SK-N-SH (cell line): ENCODE measurements around the gene UPK3B. TPM values are rescaled to one million over a fixed set of nuclear protein-coding genes. Genes with fewer than 3 reads are reported as not detected.
"Not testable (repeated sequence)": the region's sequence is repeated elsewhere in the genome, so short reads cannot be mapped to it uniquely, and the experiment has no call there.

Source experiments
- CTCF ChIA-PET: fragments of 300-600, 350-600 bp; formaldehyde crosslinking; extraction: SDS; loops from one replicate; lab custom pipeline; 2021; lab: Yijun Ruan, JAX
- POLR2A ChIA-PET: fragments of 350-600 bp; sonication (Branson Sonifier 250); formaldehyde crosslinking; extraction: SDS; loops from one replicate; lab custom pipeline; 2020; ENCODE audit warnings: antibody characterized with exemption, inconsistent platforms; lab: Yijun Ruan, JAX
- DNase-seq: peaks from one replicate; pipeline ENCODE4 v3.0.0; 2012
- H2AFZ ChIP-seq: fragments of 200-600 bp; sonication (generic); 2 replicates; pipeline ENCODE4 v1.8.1; 2016; ENCODE audit warnings: antibody characterized with exemption, mild to moderate bottlenecking, low read depth
- H3F3A ChIP-seq: fragments of 200-600 bp; sonication (generic); replicated peaks from 2 replicates; pipeline ENCODE3; 2016; ENCODE audit warnings: antibody characterized with exemption, mild to moderate bottlenecking; ENCODE audit not compliant: insufficient read depth
- H3K27ac ChIP-seq, 2 experiments: fragments of 200-500 bp in 1 of 2; fragments of 200-600 bp in 1 of 2; sonication (Bioruptor generic) in 1 of 2; sonication (generic), shearing (Covaris generic) in 1 of 2; 2 replicates each; pipeline versions ENCODE4 v1.5.1 to v1.6.1; 2014 to 2016; ENCODE audit warnings: low read depth in 2 of 2, inconsistent platforms in 1 of 2, low read length in 1 of 2, mild to moderate bottlenecking in 1 of 2, mixed read lengths in 1 of 2
- H3K27me3 ChIP-seq: fragments of 200-600 bp; sonication (generic), shearing (Covaris generic); 2 replicates; pipeline ENCODE4 v1.6.1; 2016; ENCODE audit warnings: mixed run types; ENCODE audit not compliant: insufficient read depth
- H3K36me3 ChIP-seq, 2 experiments: fragments of 200-500 bp in 1 of 2; fragments of 200-600 bp in 1 of 2; sonication (Bioruptor generic) in 1 of 2; sonication (generic) in 1 of 2; replicated peaks in 1 of 2; 2 replicates each; pipeline versions ENCODE3 to v1.5.1; 2014 to 2016; ENCODE audit warnings: low read length in 1 of 2, mild to moderate bottlenecking in 1 of 2; ENCODE audit not compliant: insufficient read depth in 2 of 2, control insufficient read depth in 1 of 2
- H3K4me1 ChIP-seq, 2 experiments: fragments of 200-500 bp in 1 of 2; fragments of 200-600 bp in 1 of 2; sonication (Bioruptor generic) in 1 of 2; sonication (generic), shearing (Covaris generic) in 1 of 2; 2 replicates each; pipeline versions ENCODE4 v1.5.1 to v1.6.1; 2014 to 2016; ENCODE audit warnings: low read depth in 1 of 2, low read length in 1 of 2, mixed run types in 1 of 2; ENCODE audit not compliant: insufficient read depth in 2 of 2, control insufficient read depth in 1 of 2
- H3K4me2 ChIP-seq: fragments of 200-600 bp; sonication (generic), shearing (Covaris generic); 2 replicates; pipeline ENCODE4 v1.6.1; 2017; ENCODE audit warnings: mixed run types
- H3K4me3 ChIP-seq, 2 experiments: fragments of 200-500 bp in 1 of 2; fragments of 200-600 bp in 1 of 2; sonication (Bioruptor generic) in 1 of 2; sonication (generic), shearing (Covaris generic) in 1 of 2; 2 replicates each; pipeline versions ENCODE4 v1.5.1 to v1.8.1; 2014 to 2016; ENCODE audit warnings: low read depth in 2 of 2, inconsistent platforms in 1 of 2, low read length in 1 of 2, mild to moderate bottlenecking in 1 of 2, mixed read lengths in 1 of 2, moderate library complexity in 1 of 2
- H3K79me2 ChIP-seq: fragments of 200-600 bp; sonication (generic); 2 replicates; pipeline ENCODE4 v1.8.1; 2017; ENCODE audit warnings: mild to moderate bottlenecking; ENCODE audit not compliant: insufficient read depth
- H3K9ac ChIP-seq: fragments of 200-600 bp; sonication (generic); 2 replicates; pipeline ENCODE4 v1.6.1; 2017; ENCODE audit warnings: mixed run types
- H3K9me2 ChIP-seq: fragments of 200-600 bp; sonication (generic); 2 replicates; pipeline ENCODE4 v1.6.1; 2017; ENCODE audit warnings: mixed run types
- H3K9me3 ChIP-seq: fragments of 200-600 bp; sonication (generic); 2 replicates; pipeline ENCODE4 v1.6.1; 2017; ENCODE audit warnings: mixed run types, mild to moderate bottlenecking, moderate library complexity
- H4K20me1 ChIP-seq: fragments of 200-600 bp; sonication (generic); 2 replicates; pipeline ENCODE4 v1.6.1; 2017; ENCODE audit warnings: mild to moderate bottlenecking, mixed run types; ENCODE audit not compliant: insufficient read depth
- CHD2 ChIP-seq: fragments of 150-350 bp; IDR thresholded peaks from 2 replicates; pipeline ENCODE4 v1.6.1; 2018; ENCODE audit warnings: low read length; ENCODE audit not compliant: partially characterized antibody
- EP300 ChIP-seq, 2 experiments: IDR thresholded peaks; 2 replicates each; pipeline versions ENCODE4 v1.4.0 to v1.6.1; 2012; ENCODE audit warnings: borderline replicate concordance in 1 of 2, low read depth in 1 of 2, low read length in 1 of 2
- FOSL2 ChIP-seq: IDR thresholded peaks from 2 replicates; pipeline ENCODE4 v1.4.0; 2012; ENCODE audit warnings: low read depth, mild to moderate bottlenecking, moderate library complexity, borderline replicate concordance
- RCOR1 ChIP-seq: fragments of 150-350 bp; IDR thresholded peaks from 2 replicates; pipeline ENCODE4 v1.6.1; 2017; ENCODE audit warnings: antibody characterized with exemption, low read length
- YY1 ChIP-seq: IDR thresholded peaks from 2 replicates; pipeline ENCODE4 v1.4.0; 2012; ENCODE audit warnings: low read depth, mild to moderate bottlenecking
- WGBS: methylation state at CpG from one replicate; pipeline ENCODE4 v1.1.6; 2017; ENCODE audit warnings: low lambda C conversion rate; 5-methylcytosine and 5-hydroxymethylcytosine counted together
- polyA plus RNA-seq, 3 experiments: library from polyadenylated mRNA; depleted of rRNA; stranded (reverse); fragments of >200 nt; gene quantifications; 2 replicates each; pipeline ENCODE4 v1.2.3, GENCODE V29; 2012
- TF ChIP-seq, protein P1 (sequence below): fragments of 150-350 bp; IDR thresholded peaks from 2 replicates; pipeline ENCODE4 v1.6.1; 2017; ENCODE audit warnings: antibody characterized with exemption, low read length, low read depth, borderline replicate concordance
- TF ChIP-seq, protein P2 (sequence below): fragments of 200-600 bp; sonication (generic); IDR thresholded peaks from 2 replicates; pipeline ENCODE4 v1.6.1; 2017; ENCODE audit warnings: antibody characterized with exemption, mild to moderate bottlenecking, moderate library complexity

Gene UPK3B
- polyA plus RNA-seq, 1 of the 3 experiments (the other 2 are of a cell fraction) = not detected

DNA sequence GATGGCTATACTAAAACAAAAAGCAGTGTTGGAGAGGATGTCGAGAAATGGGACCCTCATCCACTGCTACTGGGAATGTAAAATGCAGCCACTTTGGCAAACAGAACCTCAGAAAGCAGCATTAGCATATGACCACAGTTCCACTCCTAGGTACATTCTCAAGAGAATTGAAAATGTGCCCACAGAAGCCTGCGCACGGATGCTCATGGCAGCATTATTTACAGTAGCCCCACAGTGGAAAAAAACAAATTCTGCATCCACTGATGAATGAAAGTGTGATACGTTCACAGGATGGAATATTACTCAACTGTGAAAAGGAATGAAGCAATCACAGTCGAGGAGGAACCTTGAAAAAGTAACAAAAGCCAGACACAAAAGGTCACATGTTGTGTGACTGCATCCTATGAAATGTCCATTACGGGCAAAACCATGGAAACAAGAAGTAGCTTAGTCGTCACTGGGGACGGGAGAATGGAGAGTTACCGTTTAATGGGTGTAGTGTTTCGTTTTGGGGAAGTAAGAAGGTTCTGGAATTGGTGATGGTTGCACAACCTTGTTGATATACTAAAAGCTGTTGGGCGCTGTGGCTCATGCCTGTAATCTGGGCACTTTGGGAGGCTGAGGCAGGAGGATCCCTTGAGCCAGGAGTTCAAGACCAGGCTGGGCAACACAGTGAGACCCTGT, 2.5 kb upstream of the UPK3B start:
- no peak for TF ChIP-seq EP300 (IDR thresholded peaks at IDR 0.05; ENCODE audit: borderline replicate concordance in 1 of 2, low read depth in 1 of 2, low read length in 1 of 2)
- no peak for TF ChIP-seq RCOR1
- TF ChIP-seq, protein P1, sequence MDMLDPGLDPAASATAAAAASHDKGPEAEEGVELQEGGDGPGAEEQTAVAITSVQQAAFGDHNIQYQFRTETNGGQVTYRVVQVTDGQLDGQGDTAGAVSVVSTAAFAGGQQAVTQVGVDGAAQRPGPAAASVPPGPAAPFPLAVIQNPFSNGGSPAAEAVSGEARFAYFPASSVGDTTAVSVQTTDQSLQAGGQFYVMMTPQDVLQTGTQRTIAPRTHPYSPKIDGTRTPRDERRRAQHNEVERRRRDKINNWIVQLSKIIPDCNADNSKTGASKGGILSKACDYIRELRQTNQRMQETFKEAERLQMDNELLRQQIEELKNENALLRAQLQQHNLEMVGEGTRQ = no peak
- TF ChIP-seq CHD2 = no peak
- no peak for TF ChIP-seq FOSL2
- no peak for TF ChIP-seq YY1
- TF ChIP-seq, protein P2, sequence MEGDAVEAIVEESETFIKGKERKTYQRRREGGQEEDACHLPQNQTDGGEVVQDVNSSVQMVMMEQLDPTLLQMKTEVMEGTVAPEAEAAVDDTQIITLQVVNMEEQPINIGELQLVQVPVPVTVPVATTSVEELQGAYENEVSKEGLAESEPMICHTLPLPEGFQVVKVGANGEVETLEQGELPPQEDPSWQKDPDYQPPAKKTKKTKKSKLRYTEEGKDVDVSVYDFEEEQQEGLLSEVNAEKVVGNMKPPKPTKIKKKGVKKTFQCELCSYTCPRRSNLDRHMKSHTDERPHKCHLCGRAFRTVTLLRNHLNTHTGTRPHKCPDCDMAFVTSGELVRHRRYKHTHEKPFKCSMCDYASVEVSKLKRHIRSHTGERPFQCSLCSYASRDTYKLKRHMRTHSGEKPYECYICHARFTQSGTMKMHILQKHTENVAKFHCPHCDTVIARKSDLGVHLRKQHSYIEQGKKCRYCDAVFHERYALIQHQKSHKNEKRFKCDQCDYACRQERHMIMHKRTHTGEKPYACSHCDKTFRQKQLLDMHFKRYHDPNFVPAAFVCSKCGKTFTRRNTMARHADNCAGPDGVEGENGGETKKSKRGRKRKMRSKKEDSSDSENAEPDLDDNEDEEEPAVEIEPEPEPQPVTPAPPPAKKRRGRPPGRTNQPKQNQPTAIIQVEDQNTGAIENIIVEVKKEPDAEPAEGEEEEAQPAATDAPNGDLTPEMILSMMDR = no peak
- H3K9ac ChIP-seq = no peak overlapping the region
- no peaks in the 10 kb centered on the region for H3K27me3 ChIP-seq
- DNase-seq = no peak
- no peaks in the 10 kb centered on the region for H3F3A ChIP-seq
- no peak overlapping the region for H3K4me2 ChIP-seq
- H3K4me1 ChIP-seq = peaks cover 0 to 7% of the 10 kb centered on the region in 2 experiments; a peak in 1 of 4 replicates
- H3K79me2 ChIP-seq = no peaks in the 10 kb centered on the region
- no peak overlapping the region for H3K4me3 ChIP-seq
- 85% methylated on average over 11 of the region's 11 CpGs for WGBS
- H2AFZ ChIP-seq = no peak overlapping the region
- H3K9me2 ChIP-seq = no peaks in the 10 kb centered on the region
- no peaks in the 10 kb centered on the region for H4K20me1 ChIP-seq
- no peaks in the 10 kb centered on the region for H3K9me3 ChIP-seq
- no peak overlapping the region for H3K27ac ChIP-seq
- H3K36me3 ChIP-seq = peaks cover 0 to 2% of the 10 kb centered on the region in 2 experiments
- ChIA-PET POLR2A (no interaction called here), CTCF (interaction anchor here (1.0 kb wide), 1 partner anchor 330 kb away, joined by 3 read pairs; no protein-coding TSS in a partner anchor)

DNA sequence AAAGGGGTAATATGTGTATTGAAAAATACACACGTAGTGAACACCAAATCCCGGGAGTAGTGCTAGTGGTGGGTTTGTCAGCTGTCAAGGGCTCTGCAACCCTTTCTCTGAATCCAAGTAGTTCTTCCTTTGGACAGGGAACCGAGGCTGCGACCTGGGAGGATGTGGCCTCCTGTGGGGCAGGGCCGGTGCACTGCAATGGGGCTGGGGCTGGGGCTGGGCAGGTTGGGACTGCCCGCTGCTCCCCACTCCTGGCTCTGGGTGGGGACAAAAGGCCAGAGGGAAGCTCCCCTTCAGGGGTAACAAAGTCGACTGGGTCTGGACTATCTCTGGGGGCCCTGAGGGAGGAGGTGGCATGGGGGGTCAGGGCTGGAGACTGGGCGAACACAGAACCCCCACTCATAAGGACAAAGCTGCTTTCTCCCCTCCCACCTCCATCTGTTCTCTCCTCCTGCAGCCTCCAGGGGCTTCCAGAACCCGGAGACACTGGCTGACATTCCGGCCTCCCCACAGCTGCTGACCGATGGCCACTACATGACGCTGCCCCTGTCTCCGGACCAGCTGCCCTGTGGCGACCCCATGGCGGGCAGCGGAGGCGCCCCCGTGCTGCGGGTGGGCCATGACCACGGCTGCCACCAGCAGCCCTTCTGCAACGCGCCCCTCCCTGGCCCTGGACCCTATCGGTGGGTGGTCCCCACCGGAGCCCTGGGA, 1.0 kb downstream of the UPK3B start:
- H3K9me2 ChIP-seq, H3K4me3 ChIP-seq, H3K79me2 ChIP-seq, H3K27me3 ChIP-seq, H3F3A ChIP-seq, H3K27ac ChIP-seq, DNase-seq, H3K9ac ChIP-seq, H3K4me2 ChIP-seq, H3K36me3 ChIP-seq, H4K20me1 ChIP-seq, POLR2A ChIA-PET, H3K9me3 ChIP-seq, CTCF ChIA-PET, H2AFZ ChIP-seq: not testable (repeated sequence)
- peaks cover 0 to 10% of the 10 kb centered on the region in 2 experiments; a peak in 1 of 4 replicates for H3K4me1 ChIP-seq
- WGBS = 75% methylated on average over 10 of the region's 24 CpGs

DNA sequence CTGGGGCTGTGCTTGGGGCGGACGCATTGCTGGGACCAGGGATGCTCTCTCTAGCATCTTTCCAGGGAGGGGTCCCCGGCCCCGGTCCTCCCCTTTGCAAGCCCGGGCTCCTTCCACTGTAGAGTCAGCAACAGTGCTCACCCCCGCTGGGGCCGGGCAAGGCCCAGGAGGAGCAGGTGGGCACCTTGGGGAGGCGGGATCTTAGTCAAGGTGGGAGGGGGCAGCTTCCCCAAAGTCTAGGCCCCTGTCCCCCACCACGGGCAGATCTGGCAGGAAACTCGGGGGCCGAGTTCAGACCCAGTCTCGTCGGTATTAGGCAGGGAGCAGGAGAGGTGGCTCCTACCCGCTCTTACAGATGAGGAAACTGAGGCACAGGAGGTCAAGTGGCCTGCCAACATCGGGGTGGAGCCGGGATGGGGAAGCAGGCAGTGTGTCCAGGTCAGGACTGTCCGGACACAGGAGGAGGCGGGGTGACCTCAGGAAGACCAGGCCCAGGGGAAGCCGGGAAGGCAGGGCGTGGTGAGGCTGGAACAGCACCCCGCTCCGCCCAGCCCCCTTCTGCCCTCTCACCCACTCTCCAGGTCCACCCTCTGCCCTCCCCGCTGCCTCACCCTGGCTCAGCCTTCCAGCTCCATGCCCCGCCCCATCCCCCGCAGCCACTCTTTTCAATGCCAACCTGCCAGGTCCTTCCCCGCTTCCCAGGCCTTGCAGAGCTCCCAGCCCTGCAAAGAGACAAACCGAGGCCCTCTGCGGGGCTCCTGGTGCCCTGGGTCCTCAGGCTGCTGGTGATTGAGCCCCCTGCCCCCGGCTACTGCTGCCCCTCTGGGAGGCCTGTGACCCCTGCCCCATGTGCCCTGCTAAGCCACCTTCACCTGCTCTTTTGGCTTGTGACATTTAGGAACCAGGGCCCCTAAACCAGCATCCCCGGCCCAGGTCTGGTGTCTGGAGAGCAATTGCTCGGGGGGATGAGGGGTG, 1.8 kb downstream of the UPK3B start:
- CTCF ChIA-PET, H3K4me2 ChIP-seq: not testable (repeated sequence)

More for the DNA sequence above, 1.8 kb downstream of the UPK3B start:
- H3K9ac ChIP-seq, H3K27ac ChIP-seq, H3K9me3 ChIP-seq, H3K9me2 ChIP-seq, H3F3A ChIP-seq, H2AFZ ChIP-seq, H3K79me2 ChIP-seq, H4K20me1 ChIP-seq, H3K4me3 ChIP-seq, POLR2A ChIA-PET, H3K27me3 ChIP-seq, DNase-seq, H3K36me3 ChIP-seq: not testable (repeated sequence)
- peaks cover 0 to 10% of the 10 kb centered on the region in 2 experiments; a peak in 1 of 4 replicates for H3K4me1 ChIP-seq
- WGBS = 54% methylated on average over 5 of the region's 31 CpGs
